Breast epithelium (tissue), 3 donors: ENCODE measurements around the gene ANGEL2.

Experiments used
- POLR2AphosphoS5 ChIP-seq, 3 donors: sonication (generic); formaldehyde crosslinking; IDR thresholded peaks; one replicate each; pipeline ENCODE4 v1.6.1; 2017; ENCODE audit warnings: antibody characterized with exemption in 3 of 3
- TF ChIP-seq, protein P1 (sequence below), 3 donors: fragments of 450-650 bp; IDR thresholded peaks; one replicate each; pipeline ENCODE4 v1.5.1; 2016 to 2017; ENCODE audit warnings: antibody characterized with exemption in 3 of 3, mild to moderate bottlenecking in 3 of 3, moderate library complexity in 3 of 3

DNA sequence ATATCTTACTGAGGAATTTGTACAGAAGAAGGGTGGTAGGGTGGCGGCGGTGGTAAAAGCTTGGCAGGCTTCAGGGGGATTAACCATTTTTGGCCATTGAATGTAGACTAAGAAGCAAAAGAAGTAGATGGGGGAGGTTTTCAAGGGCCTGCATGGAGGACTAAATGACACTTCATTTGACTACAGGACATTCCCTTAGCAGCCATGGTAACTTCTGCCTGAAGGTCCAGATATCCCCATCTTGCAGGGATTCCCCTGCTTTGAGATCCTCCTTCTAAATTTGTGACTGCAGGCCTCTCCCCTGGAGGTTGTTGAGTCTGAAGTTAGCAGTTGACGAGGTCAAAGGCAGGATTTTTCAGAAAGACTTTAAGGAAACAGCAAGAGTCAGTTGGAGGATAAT, 60.6 kb downstream of the ANGEL2 start:
- TF ChIP-seq, protein P1, sequence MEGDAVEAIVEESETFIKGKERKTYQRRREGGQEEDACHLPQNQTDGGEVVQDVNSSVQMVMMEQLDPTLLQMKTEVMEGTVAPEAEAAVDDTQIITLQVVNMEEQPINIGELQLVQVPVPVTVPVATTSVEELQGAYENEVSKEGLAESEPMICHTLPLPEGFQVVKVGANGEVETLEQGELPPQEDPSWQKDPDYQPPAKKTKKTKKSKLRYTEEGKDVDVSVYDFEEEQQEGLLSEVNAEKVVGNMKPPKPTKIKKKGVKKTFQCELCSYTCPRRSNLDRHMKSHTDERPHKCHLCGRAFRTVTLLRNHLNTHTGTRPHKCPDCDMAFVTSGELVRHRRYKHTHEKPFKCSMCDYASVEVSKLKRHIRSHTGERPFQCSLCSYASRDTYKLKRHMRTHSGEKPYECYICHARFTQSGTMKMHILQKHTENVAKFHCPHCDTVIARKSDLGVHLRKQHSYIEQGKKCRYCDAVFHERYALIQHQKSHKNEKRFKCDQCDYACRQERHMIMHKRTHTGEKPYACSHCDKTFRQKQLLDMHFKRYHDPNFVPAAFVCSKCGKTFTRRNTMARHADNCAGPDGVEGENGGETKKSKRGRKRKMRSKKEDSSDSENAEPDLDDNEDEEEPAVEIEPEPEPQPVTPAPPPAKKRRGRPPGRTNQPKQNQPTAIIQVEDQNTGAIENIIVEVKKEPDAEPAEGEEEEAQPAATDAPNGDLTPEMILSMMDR (IDR thresholded peaks at IDR 0.05), result no peak
- no peak for TF ChIP-seq POLR2AphosphoS5 (IDR thresholded peaks at IDR 0.05)
